Measurements from ENCODE around the gene MRPL10.

Gene MRPL10

DNA sequence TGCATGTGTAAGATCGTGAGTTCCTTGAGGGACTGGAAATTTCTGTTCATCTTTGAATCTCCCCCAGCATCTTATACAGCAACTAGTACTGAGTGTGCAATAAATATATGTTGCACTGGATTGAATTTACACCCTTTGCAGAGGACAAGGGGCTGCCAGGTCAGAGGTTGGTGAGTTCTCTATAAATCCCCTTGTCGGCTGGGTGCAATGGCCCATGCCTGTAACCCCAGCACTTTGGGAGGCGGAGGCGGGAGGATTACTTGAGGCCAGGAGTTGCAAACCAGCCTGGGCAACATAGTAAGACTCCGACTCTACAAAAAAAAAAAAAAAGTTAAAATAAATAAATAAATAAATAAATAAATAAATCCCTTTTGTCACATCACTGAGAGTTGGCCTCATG is 29.0 kb upstream of the MRPL10 start:
- no peak for DNase-seq (ENCODE audit: low read depth in 3 of 3, low spot score in 1 of 3)

GRCh38 chr17:47857551-47858455 is 26.5 kb upstream of the MRPL10 start:
- DNase-seq (ENCODE audit: low read depth in 3 of 3, low spot score in 1 of 3) = no peak

GRCh38 chr17:47856830-47857229 is 25.5 kb upstream of the MRPL10 start:
- no peak for DNase-seq (ENCODE audit: low read depth in 3 of 3, low spot score in 1 of 3)

- DNase-seq (ENCODE audit: low read depth in 3 of 3, low spot score in 1 of 3) = no peak
Measured at GRCh38 chr17:47855737-47856136, 24.4 kb upstream of the MRPL10 start.

DNA sequence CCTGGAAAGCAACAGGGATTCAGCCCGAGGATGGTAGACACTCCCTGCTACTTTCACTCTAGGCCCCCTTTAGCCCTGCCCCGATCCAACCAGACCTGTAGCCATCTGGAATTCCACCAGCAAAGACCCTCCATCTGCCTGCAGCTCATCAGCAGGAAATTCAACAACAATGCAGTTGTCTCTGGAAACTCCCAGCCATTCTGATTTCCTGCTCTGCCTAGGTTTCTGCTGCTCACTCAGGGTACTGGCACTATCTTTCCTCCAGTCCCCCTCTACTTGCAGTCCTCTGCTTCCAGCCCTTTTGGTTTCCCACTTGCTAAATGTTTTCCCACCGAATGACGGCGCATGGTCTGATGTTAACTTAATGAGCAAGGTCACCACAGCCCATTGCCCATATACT is 22.3 kb upstream of the MRPL10 start:
- no peak for DNase-seq (ENCODE audit: low read depth in 3 of 3, low spot score in 1 of 3)

DNA sequence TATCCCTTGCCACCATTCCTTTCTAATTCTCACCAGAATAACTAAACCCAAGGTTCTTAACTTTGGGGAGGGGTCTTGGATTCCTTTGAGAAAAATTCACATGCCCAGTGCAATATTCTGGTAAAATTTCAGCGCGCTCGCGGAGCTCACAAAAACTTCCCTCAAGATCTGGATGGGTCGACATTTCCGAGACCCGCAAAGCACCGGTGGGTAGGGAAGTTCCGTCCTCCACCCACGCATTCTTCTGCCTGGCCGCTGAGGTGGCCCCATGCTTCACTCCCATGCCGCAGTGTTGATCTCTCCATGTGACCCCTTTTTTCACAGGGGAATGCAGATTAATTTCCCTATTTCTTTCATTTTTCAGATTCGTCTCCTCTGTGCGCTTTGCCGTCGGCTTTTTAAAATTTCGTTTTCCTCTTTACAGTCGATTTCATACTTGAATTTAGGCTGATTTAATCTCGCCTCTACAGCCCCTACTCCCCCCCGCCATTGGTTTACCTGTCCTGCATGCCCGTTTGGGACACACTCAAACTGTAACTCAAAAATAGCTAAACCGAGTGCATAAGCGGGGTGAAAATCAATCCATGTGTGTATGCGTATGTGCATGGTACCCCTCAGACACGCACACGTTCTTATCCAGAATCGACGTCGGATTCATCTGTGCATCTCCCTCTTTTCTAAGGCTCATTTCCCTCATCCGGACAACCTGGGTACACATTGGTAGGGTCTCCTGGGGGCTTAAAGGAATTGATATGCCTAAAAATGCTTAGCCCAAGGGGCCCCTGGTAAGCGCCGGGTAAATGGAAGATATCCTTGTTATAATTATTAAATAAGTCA is 21.0 kb upstream of the MRPL10 start:
- no peak for DNase-seq (ENCODE audit: low read depth in 3 of 3, low spot score in 1 of 3)

- no peak for DNase-seq (ENCODE audit: low read depth in 3 of 3, low spot score in 1 of 3)
Measured at GRCh38 chr17:47851764-47852112, 20.4 kb upstream of the MRPL10 start.

- DNase-seq (ENCODE audit: low read depth in 3 of 3, low spot score in 1 of 3) = peak; percentile 20 to 52 (median 38)
Measured at GRCh38 chr17:47850692-47851573, 19.6 kb upstream of the MRPL10 start, which contains the start of gene SP6. TSS of gene SP6 (minus strand) at chr17:47851163. CDS start at chr17:47848429, 2,734 bp downstream.

DNA sequence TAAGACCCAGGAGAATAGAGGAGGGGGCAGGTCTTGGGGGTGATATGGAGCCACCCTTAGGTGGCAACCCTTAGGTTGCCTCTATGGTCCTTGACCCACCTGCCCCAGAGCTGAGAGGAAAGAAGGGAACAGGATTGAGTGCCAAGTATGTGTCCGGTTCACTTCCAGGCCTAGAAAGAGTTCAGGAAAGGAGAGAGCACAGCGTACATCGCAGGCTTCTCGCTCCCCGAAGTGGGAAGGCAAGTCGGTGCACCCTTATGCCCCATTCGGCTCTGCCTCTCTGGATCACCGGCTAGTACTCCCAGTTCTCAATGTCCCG is 19.0 kb upstream of the MRPL10 start:
- no peak for DNase-seq (ENCODE audit: low read depth in 3 of 3, low spot score in 1 of 3)

DNA sequence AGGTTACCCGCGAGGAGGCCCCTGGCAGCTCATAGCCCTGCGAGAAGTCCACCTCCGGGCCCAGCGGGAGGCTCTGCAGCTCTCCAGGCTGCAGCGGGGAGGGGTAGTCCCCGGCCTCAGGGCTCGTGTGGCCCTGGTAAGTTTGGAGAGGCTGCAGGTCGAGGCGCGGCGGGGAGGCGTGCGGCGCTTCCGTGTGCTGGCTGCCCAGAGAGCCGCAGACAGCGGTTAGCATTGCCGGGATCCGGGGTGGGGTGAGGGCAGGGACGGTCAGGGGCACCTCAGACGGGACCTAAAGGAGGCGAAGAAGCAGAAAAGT is 16.8 kb upstream of the MRPL10 start:
- DNase-seq (ENCODE audit: low read depth in 3 of 3, low spot score in 1 of 3) = no peak

- no peak for DNase-seq (ENCODE audit: low read depth in 3 of 3, low spot score in 1 of 3)
Measured at GRCh38 chr17:47847341-47848197, 16.2 kb upstream of the MRPL10 start.

GRCh38 chr17:47846716-47847340 is 15.5 kb upstream of the MRPL10 start:
- DNase-seq (ENCODE audit: low read depth in 3 of 3, low spot score in 1 of 3) = no peak

GRCh38 chr17:47845716-47846075 is 14.4 kb upstream of the MRPL10 start:
- no peak for DNase-seq (ENCODE audit: low read depth in 3 of 3, low spot score in 1 of 3)

DNA sequence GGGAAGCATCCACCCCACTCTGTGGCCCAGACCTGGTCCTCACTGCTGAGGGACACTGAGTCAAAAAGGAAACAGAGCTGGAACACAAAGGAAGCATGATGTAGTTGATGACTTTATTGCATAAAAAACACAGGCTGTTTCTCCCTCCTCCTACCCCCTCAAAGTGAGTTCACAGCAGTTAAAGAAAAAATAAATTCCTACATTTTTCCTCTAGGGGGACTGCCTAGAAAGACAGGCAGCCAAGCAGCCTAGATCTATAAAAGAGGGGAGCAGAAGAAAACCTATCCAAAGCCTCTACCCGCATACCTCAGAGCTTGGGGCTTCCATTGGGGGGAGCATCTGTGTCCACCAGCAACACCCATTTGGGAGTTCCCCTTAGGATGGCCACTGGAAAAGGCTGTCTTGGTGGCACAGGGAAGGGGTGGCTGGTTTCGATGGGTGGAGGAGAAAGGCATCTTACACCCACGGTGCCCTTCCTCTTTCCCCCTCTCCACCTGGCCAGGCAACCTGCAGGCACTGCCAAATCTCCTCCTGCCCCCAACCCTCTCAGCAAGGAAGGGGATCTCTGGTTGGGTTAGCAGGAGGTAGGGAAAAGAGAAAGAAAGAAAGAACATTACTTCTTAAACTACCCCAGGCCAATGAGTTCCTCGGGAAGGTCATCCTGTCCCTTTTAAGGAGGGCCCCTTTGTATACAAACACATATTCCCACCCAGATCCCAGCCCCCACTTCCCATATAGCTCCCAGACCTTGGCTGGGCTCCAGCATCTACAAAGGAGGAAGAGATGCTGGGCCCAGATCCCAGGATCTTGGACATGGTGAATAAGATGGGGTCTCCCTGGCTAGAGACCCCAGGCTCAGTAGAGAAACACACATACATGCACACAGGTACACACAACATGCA is 13.7 kb upstream of the MRPL10 start:
- no peak for DNase-seq (ENCODE audit: low read depth in 3 of 3, low spot score in 1 of 3)

GRCh38 chr17:47844227-47844626 is 12.9 kb upstream of the MRPL10 start:
- no peak for DNase-seq (ENCODE audit: low read depth in 3 of 3, low spot score in 1 of 3)

- no peak for DNase-seq (ENCODE audit: low read depth in 3 of 3, low spot score in 1 of 3)
Measured at GRCh38 chr17:47843391-47843730, 12.0 kb upstream of the MRPL10 start.

- no peak for DNase-seq (ENCODE audit: low read depth in 3 of 3, low spot score in 1 of 3)
Measured at GRCh38 chr17:47841488-47842291, 10.3 kb upstream of the MRPL10 start.

DNA sequence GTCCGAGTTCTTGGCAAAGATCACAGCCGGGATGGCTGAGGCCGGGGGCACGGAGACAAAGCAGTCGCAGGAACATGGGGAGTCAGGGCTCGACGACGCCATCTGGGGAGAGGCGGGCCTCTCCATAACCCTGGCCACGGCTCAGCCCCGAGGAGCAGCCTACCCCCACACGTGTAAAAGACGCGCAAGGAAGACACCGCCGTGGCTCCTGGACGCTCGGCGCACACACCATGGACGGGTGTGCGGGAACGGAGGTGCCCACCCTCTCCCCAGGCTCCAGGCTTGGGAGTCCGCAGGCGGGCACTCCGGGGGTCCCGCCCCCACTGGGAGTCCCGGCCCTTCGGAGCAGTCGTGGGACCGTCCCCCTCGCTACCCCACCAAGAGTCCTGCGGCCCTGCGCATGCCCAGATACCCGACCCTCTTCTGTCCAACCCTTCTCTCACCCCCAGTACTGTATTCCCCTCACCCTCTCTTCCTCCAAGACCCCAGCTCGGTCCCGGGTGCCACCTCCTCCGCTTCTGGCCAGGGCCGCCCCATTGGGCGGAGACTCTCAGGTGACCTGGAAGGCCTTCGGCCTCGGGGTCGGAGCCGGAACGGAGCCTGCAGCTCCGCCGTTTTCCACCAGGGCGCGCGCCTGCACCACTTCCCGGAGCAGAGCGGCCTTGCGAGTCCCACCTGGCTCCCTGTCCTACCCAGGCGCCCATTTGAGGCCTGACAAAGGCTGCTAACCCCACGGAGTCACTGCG is 9.6 kb upstream of the MRPL10 start, which contains the start of gene SCRN2:
Gene SCRN2 (minus strand): TSS at position 532 of the 746 bp plus-strand sequence. CDS start 430 bp downstream, at position 102.
- DNase-seq (ENCODE audit: low read depth in 3 of 3, low spot score in 1 of 3) = peak; percentile 57 to 88 (median 73)
